HCT116 (cell line): ENCODE data around the gene HEXIM1.

ENCODE experiments used
- CBX3 ChIP-seq: IDR thresholded peaks from 2 replicates; pipeline ENCODE4 v1.6.1; 2012; ENCODE audit warnings: low read depth
- POLR2AphosphoS5 ChIP-seq: IDR thresholded peaks from 2 replicates; pipeline ENCODE4 v1.6.1; 2011; ENCODE audit warnings: mild to moderate bottlenecking, low read depth, low read length, moderate library complexity
- TF ChIP-seq, protein P1 (sequence below), 3 experiments: fragments of 200-600 bp in 1 of 3; sonication (generic) in 1 of 3; IDR thresholded peaks in 2 of 3; conservative IDR thresholded peaks in 1 of 3; 2 replicates each; pipeline ENCODE4 v1.5.1; 2012 to 2017; ENCODE audit warnings: low read depth in 2 of 3, low read length in 2 of 3, antibody characterized with exemption in 1 of 3, borderline replicate concordance in 1 of 3, control low read depth in 1 of 3, mild to moderate bottlenecking in 1 of 3, mixed read lengths in 1 of 3, mixed run types in 1 of 3, moderate library complexity in 1 of 3; ENCODE audit not compliant: insufficient read depth in 1 of 3

- TF ChIP-seq POLR2AphosphoS5, result no peak; the same call in 1 of the 2 replicates
- TF ChIP-seq, protein P1, sequence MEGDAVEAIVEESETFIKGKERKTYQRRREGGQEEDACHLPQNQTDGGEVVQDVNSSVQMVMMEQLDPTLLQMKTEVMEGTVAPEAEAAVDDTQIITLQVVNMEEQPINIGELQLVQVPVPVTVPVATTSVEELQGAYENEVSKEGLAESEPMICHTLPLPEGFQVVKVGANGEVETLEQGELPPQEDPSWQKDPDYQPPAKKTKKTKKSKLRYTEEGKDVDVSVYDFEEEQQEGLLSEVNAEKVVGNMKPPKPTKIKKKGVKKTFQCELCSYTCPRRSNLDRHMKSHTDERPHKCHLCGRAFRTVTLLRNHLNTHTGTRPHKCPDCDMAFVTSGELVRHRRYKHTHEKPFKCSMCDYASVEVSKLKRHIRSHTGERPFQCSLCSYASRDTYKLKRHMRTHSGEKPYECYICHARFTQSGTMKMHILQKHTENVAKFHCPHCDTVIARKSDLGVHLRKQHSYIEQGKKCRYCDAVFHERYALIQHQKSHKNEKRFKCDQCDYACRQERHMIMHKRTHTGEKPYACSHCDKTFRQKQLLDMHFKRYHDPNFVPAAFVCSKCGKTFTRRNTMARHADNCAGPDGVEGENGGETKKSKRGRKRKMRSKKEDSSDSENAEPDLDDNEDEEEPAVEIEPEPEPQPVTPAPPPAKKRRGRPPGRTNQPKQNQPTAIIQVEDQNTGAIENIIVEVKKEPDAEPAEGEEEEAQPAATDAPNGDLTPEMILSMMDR (IDR thresholded peaks at IDR 0.05 in 2 of 3, conservative IDR thresholded peaks at IDR 0.05 in 1 of 3; ENCODE audit: borderline replicate concordance in 1 of 3, insufficient read depth in 1 of 3, low read depth in 2 of 3, low read length in 2 of 3), result no peak
- no peak for TF ChIP-seq CBX3
Observed at GRCh38 chr17:45162025-45162687, 13.9 kb downstream of the HEXIM1 start.
